COR-L47 (cell line): Measurements from ENCODE around the gene PEX5L.
A peak's percentile ranks its signal among the peaks of the same experiment; 100 is the strongest.

Experiments
- DNase-seq: peaks from one replicate; lab custom pipeline; 2025; lab: John Stamatoyannopoulos, UW

PEX5L gene

GRCh38 chr3:179895330-179895729, 141.4 kb downstream of the PEX5L start:
- no peak for DNase-seq

GRCh38 chr3:179887295-179887943, 149.3 kb downstream of the PEX5L start:
- DNase-seq, result no peak

GRCh38 chr3:179885950-179886349, 150.8 kb downstream of the PEX5L start:
- DNase-seq, result no peak

- no peak for DNase-seq
These were observed 152.6 kb downstream of the PEX5L start for GRCh38 chr3:179884136-179884535.

- DNase-seq, result peak; percentile 38
These were observed 154.4 kb downstream of the PEX5L start for GRCh38 chr3:179882292-179882691.

- DNase-seq, result peak; percentile 37
These were observed 154.9 kb downstream of the PEX5L start for GRCh38 chr3:179881791-179882190.

GRCh38 chr3:179880868-179881267, 155.9 kb downstream of the PEX5L start:
- DNase-seq, result no peak

GRCh38 chr3:179876440-179876839, 160.3 kb downstream of the PEX5L start:
- DNase-seq, result no peak

GRCh38 chr3:179872842-179873241, 163.9 kb downstream of the PEX5L start:
- DNase-seq, result no peak

- DNase-seq, result no peak
These were observed 165.0 kb downstream of the PEX5L start for GRCh38 chr3:179871782-179872181.

- DNase-seq, result no peak
These were observed 168.0 kb downstream of the PEX5L start for GRCh38 chr3:179868715-179869114.

- DNase-seq, result no peak
These were observed 168.8 kb downstream of the PEX5L start for GRCh38 chr3:179867961-179868360.

- no peak for DNase-seq
These were observed 170.8 kb downstream of the PEX5L start for GRCh38 chr3:179865861-179866505.

- no peak for DNase-seq
These were observed 174.8 kb downstream of the PEX5L start for GRCh38 chr3:179861953-179862352.

GRCh38 chr3:179861292-179861691, 175.4 kb downstream of the PEX5L start:
- no peak for DNase-seq

GRCh38 chr3:179860275-179861107, 176.2 kb downstream of the PEX5L start:
- no peak for DNase-seq

GRCh38 chr3:179853176-179853575, 183.6 kb downstream of the PEX5L start:
- no peak for DNase-seq

GRCh38 chr3:179852142-179852905, 184.4 kb downstream of the PEX5L start:
- no peak for DNase-seq

GRCh38 chr3:179848711-179849110, 188.0 kb downstream of the PEX5L start:
- no peak for DNase-seq

- DNase-seq, result no peak
These were observed 194.7 kb downstream of the PEX5L start for GRCh38 chr3:179842061-179842460.

- DNase-seq, result no peak
These were observed 195.8 kb downstream of the PEX5L start for GRCh38 chr3:179840985-179841384.

- no peak for DNase-seq
These were observed 199.4 kb downstream of the PEX5L start for GRCh38 chr3:179837374-179837773.
